Measurements from ENCODE around the gene CT45A8.
"Not testable (repeated sequence)": the region's sequence is repeated elsewhere in the genome, so short reads cannot be mapped to it uniquely, and the experiment has no call there.

DNA sequence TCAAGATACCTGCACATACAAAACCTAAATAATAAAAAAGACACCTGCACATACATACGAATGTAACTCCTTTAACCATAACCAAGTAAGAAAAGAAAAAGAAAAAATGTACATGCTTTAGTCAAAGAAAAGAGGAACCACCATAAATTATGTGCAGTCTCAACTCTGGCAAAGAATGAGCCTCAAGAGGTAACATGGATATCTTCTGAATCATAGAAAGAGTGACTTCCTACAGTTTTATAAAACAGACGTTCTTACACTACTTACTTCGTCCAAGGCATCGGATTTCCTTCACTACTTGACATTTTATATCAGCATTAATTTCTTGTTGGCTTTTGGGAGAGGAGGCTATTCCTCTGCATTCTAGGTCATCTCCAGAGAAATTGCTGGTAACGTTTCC is 28.4 kb upstream of the CT45A8 start:
- TF ChIP-seq, protein P1, sequence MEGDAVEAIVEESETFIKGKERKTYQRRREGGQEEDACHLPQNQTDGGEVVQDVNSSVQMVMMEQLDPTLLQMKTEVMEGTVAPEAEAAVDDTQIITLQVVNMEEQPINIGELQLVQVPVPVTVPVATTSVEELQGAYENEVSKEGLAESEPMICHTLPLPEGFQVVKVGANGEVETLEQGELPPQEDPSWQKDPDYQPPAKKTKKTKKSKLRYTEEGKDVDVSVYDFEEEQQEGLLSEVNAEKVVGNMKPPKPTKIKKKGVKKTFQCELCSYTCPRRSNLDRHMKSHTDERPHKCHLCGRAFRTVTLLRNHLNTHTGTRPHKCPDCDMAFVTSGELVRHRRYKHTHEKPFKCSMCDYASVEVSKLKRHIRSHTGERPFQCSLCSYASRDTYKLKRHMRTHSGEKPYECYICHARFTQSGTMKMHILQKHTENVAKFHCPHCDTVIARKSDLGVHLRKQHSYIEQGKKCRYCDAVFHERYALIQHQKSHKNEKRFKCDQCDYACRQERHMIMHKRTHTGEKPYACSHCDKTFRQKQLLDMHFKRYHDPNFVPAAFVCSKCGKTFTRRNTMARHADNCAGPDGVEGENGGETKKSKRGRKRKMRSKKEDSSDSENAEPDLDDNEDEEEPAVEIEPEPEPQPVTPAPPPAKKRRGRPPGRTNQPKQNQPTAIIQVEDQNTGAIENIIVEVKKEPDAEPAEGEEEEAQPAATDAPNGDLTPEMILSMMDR (IDR thresholded peaks at IDR 0.05), result not testable (repeated sequence)
- TF ChIP-seq POLR2AphosphoS5, EP300, POLR2A (IDR thresholded peaks at IDR 0.05): not testable (repeated sequence)

Measured in gastroesophageal sphincter (tissue), 3 donors.